H9 (cell line): ENCODE results near the gene SIPA1L3. TPM values are rescaled to one million over a fixed set of nuclear protein-coding genes. Genes with fewer than 3 reads are reported as not detected.

ENCODE experiments used
- DNase-seq: peaks from one replicate; pipeline ENCODE4 v3.0.0-alpha.2; 2017
- H2AFZ ChIP-seq: one replicate; pipeline ENCODE4 v1.6.1; 2013; ENCODE audit warnings: mild to moderate bottlenecking, low read length, control low read depth, moderate library complexity
- H2AK5ac ChIP-seq: 2 replicates; pipeline ENCODE4 v1.6.1; 2013; ENCODE audit warnings: low read length, control low read depth, mixed read lengths; ENCODE audit not compliant: insufficient read length
- H2BK120ac ChIP-seq: one replicate; pipeline ENCODE4 v1.6.1; 2013; ENCODE audit warnings: low read depth, mild to moderate bottlenecking, low read length, control low read depth, inconsistent platforms; ENCODE audit not compliant: poor library complexity, severe bottlenecking
- H2BK12ac ChIP-seq: 2 replicates; pipeline ENCODE4 v1.6.1; 2013; ENCODE audit warnings: low read length, control low read depth, mixed read lengths, low read depth; ENCODE audit not compliant: insufficient read length
- H2BK15ac ChIP-seq: 2 replicates; pipeline ENCODE4 v1.6.1; 2013; ENCODE audit warnings: low read depth, low read length, control low read depth
- H2BK20ac ChIP-seq: one replicate; pipeline ENCODE4 v1.6.1; 2013; ENCODE audit warnings: low read depth, mild to moderate bottlenecking, low read length, control low read depth, inconsistent platforms; ENCODE audit not compliant: poor library complexity, severe bottlenecking
- H2BK5ac ChIP-seq: 2 replicates; pipeline ENCODE4 v1.6.1; 2013; ENCODE audit warnings: low read length, control low read depth, mixed read lengths; ENCODE audit not compliant: insufficient read length
- H3K14ac ChIP-seq: 2 replicates; pipeline ENCODE4 v1.6.1; 2013; ENCODE audit warnings: low read length, control low read depth; ENCODE audit not compliant: insufficient read depth
- H3K18ac ChIP-seq: 2 replicates; pipeline ENCODE4 v1.6.1; 2013; ENCODE audit warnings: low read depth, mild to moderate bottlenecking, mixed read lengths, low read length, control low read depth; ENCODE audit not compliant: insufficient read length
- H3K23ac ChIP-seq: 2 replicates; pipeline ENCODE4 v1.6.1; 2013; ENCODE audit warnings: low read length, control low read depth, mixed read lengths, low read depth; ENCODE audit not compliant: insufficient read length
- H3K23me2 ChIP-seq: 2 replicates; pipeline ENCODE4 v1.6.1; 2013; ENCODE audit warnings: low read depth, mild to moderate bottlenecking, mixed read lengths, low read length, control low read depth; ENCODE audit not compliant: insufficient read length, poor library complexity, severe bottlenecking
- H3K27ac ChIP-seq: 2 replicates; pipeline ENCODE4 v1.5.1; 2013; ENCODE audit warnings: low read length, control low read depth, mixed read lengths, low read depth; ENCODE audit not compliant: insufficient read length
- H3K27me3 ChIP-seq: 2 replicates; pipeline ENCODE4 v1.6.1; 2013; ENCODE audit warnings: low read length, control low read depth, inconsistent platforms; ENCODE audit not compliant: insufficient read depth
- H3K4ac ChIP-seq: 2 replicates; pipeline ENCODE4 v1.6.1; 2013; ENCODE audit warnings: low read depth, mild to moderate bottlenecking, control low read depth, inconsistent platforms, low read length, moderate library complexity
- H3K4me1 ChIP-seq: 2 replicates; pipeline ENCODE4 v1.6.1; 2013; ENCODE audit warnings: low read length, control low read depth, inconsistent platforms; ENCODE audit not compliant: insufficient read depth
- H3K4me2 ChIP-seq: 2 replicates; pipeline ENCODE4 v1.6.1; 2013; ENCODE audit warnings: low read length, control low read depth, mixed read lengths; ENCODE audit not compliant: insufficient read length, insufficient read depth
- H3K56ac ChIP-seq: 2 replicates; pipeline ENCODE4 v1.6.1; 2013; ENCODE audit warnings: low read depth, mild to moderate bottlenecking, mixed read lengths, low read length, control low read depth; ENCODE audit not compliant: insufficient read length
- H3K79me1 ChIP-seq: 2 replicates; pipeline ENCODE4 v1.6.1; 2013; ENCODE audit warnings: low read depth, mild to moderate bottlenecking, moderate library complexity, low read length, control low read depth, inconsistent platforms; ENCODE audit not compliant: insufficient read depth, poor library complexity, severe bottlenecking
- H3K79me2 ChIP-seq: 2 replicates; pipeline ENCODE4 v1.6.1; 2013; ENCODE audit warnings: low read length, control low read depth, inconsistent platforms; ENCODE audit not compliant: insufficient read depth
- H3K9ac ChIP-seq: 2 replicates; pipeline ENCODE4 v1.6.1; 2013; ENCODE audit warnings: low read length, control low read depth, mixed read lengths; ENCODE audit not compliant: insufficient read length; ENCODE audit errors: extremely low read depth
- H3K9me3 ChIP-seq: one replicate; pipeline ENCODE4 v1.6.1; 2013; ENCODE audit warnings: low read depth, low read length, inconsistent platforms; ENCODE audit not compliant: control insufficient read depth
- H3T11ph ChIP-seq: one replicate; pipeline ENCODE4 v1.6.1; 2013; ENCODE audit warnings: mild to moderate bottlenecking, low read length, control low read depth, inconsistent platforms
- H4K20me1 ChIP-seq: one replicate; pipeline ENCODE4 v1.6.1; 2013; ENCODE audit not compliant: control insufficient read depth, insufficient read length, insufficient read depth
- H4K5ac ChIP-seq: 2 replicates; pipeline ENCODE4 v1.6.1; 2013; ENCODE audit warnings: low read depth, mild to moderate bottlenecking, mixed read lengths, low read length, control low read depth; ENCODE audit not compliant: insufficient read length
- H4K8ac ChIP-seq: replicated peaks from 2 replicates; pipeline ENCODE4 v1.6.1; 2013; ENCODE audit warnings: low read length, control low read depth, mixed read lengths, low read depth; ENCODE audit not compliant: insufficient read length
- H4K91ac ChIP-seq: 2 replicates; pipeline ENCODE4 v1.6.1; 2013; ENCODE audit warnings: low read depth, mild to moderate bottlenecking, moderate library complexity, mixed read lengths, low read length, control low read depth; ENCODE audit not compliant: insufficient read length
- H3K27ac Mint-ChIP-seq, 3 experiments: 2 replicates in 2 of 3; 3 replicates in 1 of 3; pipeline ENCODE4 v1.8.0; 2020 to 2021; ENCODE audit warnings: mixed read lengths in 3 of 3, mild to moderate bottlenecking in 1 of 3, moderate library complexity in 1 of 3
- H3K27me3 Mint-ChIP-seq: 2 replicates; pipeline ENCODE4 v1.8.0; 2021; ENCODE audit warnings: low read depth, mild to moderate bottlenecking, moderate library complexity, mixed read lengths
- H3K36me3 Mint-ChIP-seq, 3 experiments: 2 replicates in 2 of 3; 3 replicates in 1 of 3; pipeline ENCODE4 v1.8.0; 2020 to 2021; ENCODE audit warnings: low read depth in 3 of 3, mixed read lengths in 3 of 3; ENCODE audit not compliant: insufficient read depth in 1 of 3
- H3K4me1 Mint-ChIP-seq, 2 experiments: 2 replicates each; pipeline ENCODE4 v1.8.0; 2020; ENCODE audit warnings: mixed read lengths in 2 of 2
- H3K4me3 Mint-ChIP-seq, 2 experiments: 2 replicates in 1 of 2; 3 replicates in 1 of 2; pipeline ENCODE4 v1.8.0; 2020 to 2021; ENCODE audit warnings: mild to moderate bottlenecking in 2 of 2, mixed read lengths in 2 of 2, moderate library complexity in 1 of 2
- H3K9me3 Mint-ChIP-seq, 2 experiments: 2 replicates in 1 of 2; 3 replicates in 1 of 2; pipeline ENCODE4 v1.8.0; 2020; ENCODE audit warnings: mild to moderate bottlenecking in 2 of 2, mixed read lengths in 2 of 2, moderate library complexity in 1 of 2
- WGBS: extraction: QIAGEN DNeasy Blood & Tissue Kit; methylation state at CpG from one replicate; pipeline ENCODE4 v1.1.7; 2013; ENCODE audit warnings: missing lambda C conversion rate, low lambda C conversion rate, mixed read lengths; ENCODE audit not compliant: insufficient read length; ENCODE audit errors: extremely low coverage; 5-methylcytosine and 5-hydroxymethylcytosine counted together
- total RNA-seq: library from RNA; stranded (reverse); gene quantifications from 2 replicates; pipeline ENCODE4 v1.2.1, GENCODE V29; 2021
- TF ChIP-seq, protein P1 (sequence below): fragments of 200-600 bp; sonication (generic); conservative IDR thresholded peaks from 3 replicates; pipeline ENCODE4 v1.8.0; 2021; ENCODE audit warnings: antibody characterized with exemption, mild to moderate bottlenecking

SIPA1L3 gene
- total RNA-seq, 1 experiment from 2014 or later: 40.1 TPM

DNA sequence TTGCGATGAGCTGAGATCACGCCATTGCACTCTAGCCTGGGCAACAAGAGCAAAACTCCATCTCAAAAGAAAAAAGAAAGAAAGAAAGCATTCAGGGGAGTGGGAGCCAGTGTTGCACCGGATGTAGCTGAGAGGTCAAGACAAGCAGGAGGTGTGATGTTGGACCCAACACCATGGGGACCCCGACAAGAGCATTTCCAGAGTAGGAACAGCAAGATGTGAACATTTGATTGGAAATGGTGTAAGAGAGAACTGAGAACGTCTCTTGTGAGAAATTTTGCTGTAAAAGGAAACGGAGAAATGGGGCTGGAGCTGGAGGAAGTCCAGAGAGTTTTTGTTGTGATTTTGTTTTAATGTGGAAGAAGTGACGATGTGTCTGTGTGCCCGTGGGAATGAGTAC lies 332.8 kb downstream of the SIPA1L3 start:
- Histone ChIP-seq H2AK5ac (no peak overlapping the region), H2BK12ac (no peak overlapping the region), H2BK15ac (no peak overlapping the region), H2BK120ac (no peak overlapping the region), H4K91ac (no peak overlapping the region), H3K14ac (no peak overlapping the region), H4K8ac (no peak overlapping the region), H2BK5ac (no peak overlapping the region), H3K56ac (no peak overlapping the region), H3K9ac (no peak overlapping the region), H2BK20ac (no peak overlapping the region), H3K23ac (no peak overlapping the region), H2AFZ (no peak overlapping the region), H3K4me2 (no peak overlapping the region), H4K5ac (no peak overlapping the region), H3K27me3 (no peaks in the 10 kb centered on the region), H3K23me2 (peaks cover 5% of the 10 kb centered on the region), H3K4me1 (no peaks in the 10 kb centered on the region), H3K79me2 (no peaks in the 10 kb centered on the region), H4K20me1 (no peaks in the 10 kb centered on the region), H3K27ac (no peak overlapping the region), H3K9me3 (no peaks in the 10 kb centered on the region), H3T11ph (no peak overlapping the region), H3K4ac (no peak overlapping the region), H3K18ac (no peak overlapping the region), H3K79me1 (no peaks in the 10 kb centered on the region)
- H3K27ac Mint-ChIP-seq: no peak overlapping the region; a peak in 1 of 7 replicates
- H3K36me3 Mint-ChIP-seq: no peaks in the 10 kb centered on the region
- WGBS: 100% methylated on average over 1 of the region's 8 CpGs
- no peak overlapping the region for H3K4me3 Mint-ChIP-seq
- peaks cover 40% of the 10 kb centered on the region for H3K27me3 Mint-ChIP-seq
- no peak for DNase-seq
- H3K4me1 Mint-ChIP-seq: peaks cover 11 to 15% of the 10 kb centered on the region in 2 experiments
- no peaks in the 10 kb centered on the region; a peak in 1 of 5 replicates for H3K9me3 Mint-ChIP-seq
- TF ChIP-seq, protein P1, sequence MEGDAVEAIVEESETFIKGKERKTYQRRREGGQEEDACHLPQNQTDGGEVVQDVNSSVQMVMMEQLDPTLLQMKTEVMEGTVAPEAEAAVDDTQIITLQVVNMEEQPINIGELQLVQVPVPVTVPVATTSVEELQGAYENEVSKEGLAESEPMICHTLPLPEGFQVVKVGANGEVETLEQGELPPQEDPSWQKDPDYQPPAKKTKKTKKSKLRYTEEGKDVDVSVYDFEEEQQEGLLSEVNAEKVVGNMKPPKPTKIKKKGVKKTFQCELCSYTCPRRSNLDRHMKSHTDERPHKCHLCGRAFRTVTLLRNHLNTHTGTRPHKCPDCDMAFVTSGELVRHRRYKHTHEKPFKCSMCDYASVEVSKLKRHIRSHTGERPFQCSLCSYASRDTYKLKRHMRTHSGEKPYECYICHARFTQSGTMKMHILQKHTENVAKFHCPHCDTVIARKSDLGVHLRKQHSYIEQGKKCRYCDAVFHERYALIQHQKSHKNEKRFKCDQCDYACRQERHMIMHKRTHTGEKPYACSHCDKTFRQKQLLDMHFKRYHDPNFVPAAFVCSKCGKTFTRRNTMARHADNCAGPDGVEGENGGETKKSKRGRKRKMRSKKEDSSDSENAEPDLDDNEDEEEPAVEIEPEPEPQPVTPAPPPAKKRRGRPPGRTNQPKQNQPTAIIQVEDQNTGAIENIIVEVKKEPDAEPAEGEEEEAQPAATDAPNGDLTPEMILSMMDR: no peak
